ENCODE data around the gene EYA2.

The EYA2 gene

GRCh38 chr20:47113362-47114109, 218.9 kb downstream of the EYA2 start:
- no peak for FAIRE-seq
- DNase-seq (ENCODE audit: insufficient read length, low spot score) = no peak
- TF ChIP-seq POLR2A (IDR thresholded peaks at IDR 0.05; ENCODE audit: low read depth, low read length) = no peak

- TF ChIP-seq POLR2A (IDR thresholded peaks at IDR 0.05; ENCODE audit: low read depth, low read length) = no peak
- DNase-seq (ENCODE audit: insufficient read length, low spot score) (no peak), FAIRE-seq (no peak)
These were observed 221.1 kb downstream of the EYA2 start for GRCh38 chr20:47115694-47116093.

DNA sequence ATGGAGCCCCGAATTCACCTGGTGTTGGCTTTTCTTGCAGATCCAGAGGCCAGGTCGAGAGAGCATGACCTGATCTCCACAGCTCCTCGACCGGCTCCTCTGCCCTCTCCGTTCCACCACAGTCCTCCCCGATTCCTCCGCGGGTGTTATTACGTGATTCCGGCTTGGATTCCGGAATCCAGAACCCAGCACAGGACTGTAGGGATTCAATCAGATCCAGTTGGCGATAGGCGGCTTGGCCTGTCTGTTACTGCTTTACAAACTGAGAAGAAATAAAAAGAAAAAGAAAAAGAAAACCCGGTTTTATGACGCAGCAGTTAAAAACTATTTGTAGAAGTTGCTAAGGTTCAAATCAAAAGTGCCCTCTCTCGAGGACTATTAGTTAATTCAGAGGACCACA, 222.7 kb downstream of the EYA2 start:
- no peak for TF ChIP-seq POLR2A (IDR thresholded peaks at IDR 0.05; ENCODE audit: low read depth, low read length)
- FAIRE-seq = no peak
- no peak for DNase-seq (ENCODE audit: insufficient read length, low spot score)

DNA sequence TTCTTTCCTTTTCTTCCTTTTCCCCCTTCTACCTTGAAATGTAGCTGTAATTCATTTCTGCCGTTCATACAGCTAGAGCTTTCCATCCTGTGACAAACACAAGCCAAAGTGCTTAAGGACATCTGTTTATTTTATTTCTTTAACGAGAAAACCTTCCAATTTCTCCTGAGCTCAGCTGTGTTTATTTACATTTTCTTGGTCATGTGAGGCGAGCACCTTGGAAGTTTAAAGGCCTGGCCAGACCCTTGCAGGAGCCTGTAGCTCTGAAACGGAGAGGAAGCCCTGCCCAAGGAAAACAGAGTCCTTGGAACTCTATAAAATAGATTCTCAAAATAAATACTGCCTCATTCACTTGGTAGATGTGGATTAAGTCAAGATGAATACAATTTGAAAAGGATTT, 223.1 kb downstream of the EYA2 start:
- FAIRE-seq (no peak), DNase-seq (ENCODE audit: insufficient read length, low spot score) (no peak)
- TF ChIP-seq POLR2A (IDR thresholded peaks at IDR 0.05; ENCODE audit: low read depth, low read length) = no peak

DNA sequence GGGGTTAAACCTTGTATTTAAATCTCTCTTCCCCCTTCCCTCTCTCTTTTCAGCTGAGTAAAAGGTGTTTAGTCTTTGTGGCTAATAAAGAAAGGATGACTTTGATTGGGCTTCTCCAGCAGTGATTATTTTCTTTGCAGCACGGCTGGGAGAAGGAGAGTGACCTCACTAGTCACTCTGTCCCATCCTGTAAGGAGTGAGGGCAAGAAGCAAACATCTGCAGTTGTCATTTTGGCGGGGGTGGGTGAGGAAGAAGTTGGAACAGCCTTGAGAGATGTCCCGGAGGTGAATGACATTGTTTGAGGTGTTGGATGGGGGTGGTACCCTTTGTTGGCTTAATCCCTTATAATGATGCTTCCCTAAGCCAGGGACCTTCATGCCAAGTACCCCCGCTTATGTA, 223.6 kb downstream of the EYA2 start:
- TF ChIP-seq POLR2A (IDR thresholded peaks at IDR 0.05; ENCODE audit: low read depth, low read length) = no peak
- FAIRE-seq (no peak), DNase-seq (ENCODE audit: insufficient read length, low spot score) (no peak)

GRCh38 chr20:47118641-47119040, 224.0 kb downstream of the EYA2 start:
- DNase-seq (ENCODE audit: insufficient read length, low spot score) = no peak
- TF ChIP-seq POLR2A (IDR thresholded peaks at IDR 0.05; ENCODE audit: low read depth, low read length) = no peak
- no peak for FAIRE-seq

- DNase-seq (ENCODE audit: insufficient read length, low spot score) (no peak), FAIRE-seq (no peak)
- TF ChIP-seq POLR2A (IDR thresholded peaks at IDR 0.05; ENCODE audit: low read depth, low read length) = no peak
These were observed 225.8 kb downstream of the EYA2 start for GRCh38 chr20:47120346-47120936.

DNA sequence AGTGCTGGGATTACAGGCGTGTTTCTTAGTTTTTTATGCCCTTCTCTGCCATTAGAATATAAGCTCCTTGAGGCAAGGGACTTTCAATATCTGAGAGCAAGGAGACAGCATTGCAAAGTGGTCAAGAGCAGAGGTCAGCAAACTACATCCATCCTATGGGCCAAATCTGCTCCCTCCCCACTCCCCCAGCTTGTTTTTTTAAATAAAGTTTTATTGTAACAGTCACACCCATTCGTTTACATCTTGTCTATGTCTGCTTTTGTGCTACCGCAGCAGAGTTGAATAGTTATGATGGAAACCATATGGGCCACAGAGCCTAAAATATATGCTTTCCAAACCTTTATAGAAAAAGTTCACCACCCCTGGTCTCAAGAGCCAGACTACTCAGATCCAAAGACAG, 227.9 kb downstream of the EYA2 start:
- TF ChIP-seq POLR2A (IDR thresholded peaks at IDR 0.05; ENCODE audit: low read depth, low read length) = no peak
- no peak for FAIRE-seq
- DNase-seq (ENCODE audit: insufficient read length, low spot score) = no peak

DNA sequence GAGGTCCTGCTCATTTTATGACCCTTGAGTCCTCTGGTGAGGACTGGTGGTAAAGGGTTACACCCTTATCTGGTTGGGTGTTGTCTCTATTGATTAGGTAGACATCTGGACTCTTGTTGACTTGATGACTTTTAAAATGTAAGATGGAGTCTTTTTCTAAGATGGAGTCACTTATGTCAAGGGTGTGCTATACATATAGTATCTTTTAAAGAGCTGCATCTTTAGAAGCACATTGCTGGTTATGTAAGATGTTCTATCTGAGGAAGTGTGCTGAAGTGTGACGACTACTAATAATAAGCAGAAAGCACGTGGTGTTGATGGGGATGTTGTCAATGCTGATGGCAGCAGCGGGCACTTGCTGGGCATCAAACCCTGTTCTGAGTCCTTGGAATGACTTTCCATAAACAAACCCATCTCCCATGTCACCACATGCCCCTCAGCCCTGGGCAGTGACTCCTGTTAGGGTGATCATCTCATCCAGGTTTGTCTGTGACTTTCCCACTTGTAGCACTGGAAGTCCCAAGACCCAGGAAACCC, 229.6 kb downstream of the EYA2 start:
- DNase-seq (ENCODE audit: insufficient read length, low spot score) (no peak), FAIRE-seq (no peak)
- no peak for TF ChIP-seq POLR2A (IDR thresholded peaks at IDR 0.05; ENCODE audit: low read depth, low read length)

DNA sequence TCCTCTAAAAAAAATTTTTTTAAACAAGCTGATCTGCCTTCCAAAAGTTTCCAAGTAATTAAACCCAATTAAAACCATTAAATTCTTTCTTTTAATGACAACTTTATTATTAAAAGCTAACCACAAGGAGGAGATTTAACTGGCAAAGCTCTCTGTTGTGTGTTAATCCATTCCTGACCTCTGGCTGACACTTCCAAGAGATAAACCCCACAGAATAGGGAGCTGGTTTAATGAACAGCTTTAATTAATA, 230.8 kb downstream of the EYA2 start:
- DNase-seq (ENCODE audit: insufficient read length, low spot score) (no peak), FAIRE-seq (no peak)
- TF ChIP-seq POLR2A (IDR thresholded peaks at IDR 0.05; ENCODE audit: low read depth, low read length) = no peak

- TF ChIP-seq POLR2A (IDR thresholded peaks at IDR 0.05; ENCODE audit: low read depth, low read length) = no peak
- DNase-seq (ENCODE audit: insufficient read length, low spot score) = no peak
- no peak for FAIRE-seq
These were observed 231.3 kb downstream of the EYA2 start for GRCh38 chr20:47125758-47126591.

DNA sequence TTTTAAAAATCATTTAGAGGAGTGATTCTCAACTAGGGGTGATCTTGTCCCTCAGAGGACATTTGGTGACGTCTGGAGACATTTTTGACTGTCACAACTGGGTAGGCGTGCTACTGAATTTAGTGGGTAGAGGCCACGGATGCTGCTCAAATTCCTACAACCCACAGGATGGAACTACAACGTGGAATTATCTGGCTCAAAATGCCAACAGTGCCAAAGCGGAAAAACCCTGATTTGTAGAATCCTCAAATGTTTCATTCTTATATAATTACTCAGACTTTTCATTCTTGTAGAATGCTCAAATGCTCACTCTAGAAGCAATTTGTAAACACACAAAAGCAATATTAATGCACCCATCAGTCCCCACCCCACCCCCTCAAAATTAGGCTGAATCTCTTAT, 232.1 kb downstream of the EYA2 start:
- TF ChIP-seq POLR2A (IDR thresholded peaks at IDR 0.05; ENCODE audit: low read depth, low read length) = no peak
- no peak for DNase-seq (ENCODE audit: insufficient read length, low spot score)

GRCh38 chr20:47127546-47127945, 232.9 kb downstream of the EYA2 start:
- FAIRE-seq = no peak
- no peak for TF ChIP-seq POLR2A (IDR thresholded peaks at IDR 0.05; ENCODE audit: low read depth, low read length)
- DNase-seq (ENCODE audit: insufficient read length, low spot score) = no peak

More for the DNA sequence above, 232.1 kb downstream of the EYA2 start:
- FAIRE-seq = no peak

DNA sequence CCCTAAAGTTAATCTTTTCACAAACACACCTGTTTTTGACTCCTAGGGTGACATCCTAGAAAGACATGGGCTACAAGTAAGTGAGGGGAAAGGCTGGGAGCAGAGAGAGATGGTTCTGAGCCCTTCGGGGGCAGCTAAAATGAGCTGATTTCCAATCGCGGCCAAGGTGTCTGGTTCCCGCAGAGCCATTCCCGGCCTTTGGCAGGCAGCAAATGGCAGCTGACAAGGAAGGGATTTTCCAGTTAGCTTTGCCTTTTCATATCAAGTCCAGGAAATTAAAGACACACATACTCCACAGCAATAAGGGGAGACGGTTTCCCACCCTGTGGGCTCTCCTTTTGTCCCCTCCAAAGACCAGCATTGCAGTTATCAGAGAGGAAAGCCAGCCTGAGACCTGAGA, 233.4 kb downstream of the EYA2 start:
- TF ChIP-seq POLR2A (IDR thresholded peaks at IDR 0.05; ENCODE audit: low read depth, low read length) = no peak
- FAIRE-seq (no peak), DNase-seq (ENCODE audit: insufficient read length, low spot score) (no peak)
